IPS-15b (cell line): Measurements from ENCODE around the gene UCN3.
"Not testable (repeated sequence)": the region's sequence is repeated elsewhere in the genome, so short reads cannot be mapped to it uniquely, and the experiment has no call there.

Experiments used
- H3K27me3 ChIP-seq: one replicate; pipeline ENCODE4 v1.6.1; 2013; ENCODE audit warnings: low read length; ENCODE audit not compliant: control insufficient read depth, insufficient read depth
- H3K36me3 ChIP-seq: one replicate; pipeline ENCODE4 v1.6.1; 2013; ENCODE audit warnings: low read length; ENCODE audit not compliant: control insufficient read depth, insufficient read depth
- H3K4me1 ChIP-seq: one replicate; pipeline ENCODE4 v1.6.1; 2013; ENCODE audit warnings: mild to moderate bottlenecking, low read length; ENCODE audit not compliant: control insufficient read depth, insufficient read depth
- H3K4me3 ChIP-seq: one replicate; pipeline ENCODE4 v1.5.1; 2013; ENCODE audit warnings: low read depth, low read length
- H3K9ac ChIP-seq: one replicate; pipeline ENCODE4 v1.6.1; 2013; ENCODE audit warnings: low read depth, mild to moderate bottlenecking, low read length
- H3K9me3 ChIP-seq: one replicate; pipeline ENCODE4 v1.6.1; 2013; ENCODE audit warnings: mild to moderate bottlenecking, low read length; ENCODE audit not compliant: control insufficient read depth, insufficient read depth

The UCN3 gene

DNA sequence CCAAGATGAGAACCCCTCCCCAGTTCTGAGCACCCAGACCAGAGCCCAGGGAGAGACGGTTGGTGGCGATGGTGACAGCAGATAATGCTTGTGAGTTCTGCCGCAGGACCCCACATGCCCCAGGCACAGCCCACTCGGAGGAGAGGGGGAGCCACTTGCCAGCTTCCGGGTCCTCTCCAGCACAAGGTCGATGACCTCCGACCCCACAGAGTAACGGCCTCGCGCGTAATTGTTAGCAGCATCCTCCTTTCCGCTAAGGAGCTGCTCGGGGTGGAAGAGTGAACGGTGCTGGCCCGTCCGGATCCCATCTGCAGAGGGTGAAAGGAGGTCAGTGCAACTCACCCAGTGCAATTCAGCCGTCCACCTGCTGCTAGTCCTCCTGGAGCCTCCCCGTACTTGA is 30.4 kb downstream of the UCN3 start:
- Histone ChIP-seq H3K27me3 (no peaks in the 10 kb centered on the region), H3K36me3 (no peaks in the 10 kb centered on the region), H3K9me3 (peaks cover 7% of the 10 kb centered on the region), H3K9ac (no peak overlapping the region), H3K4me1 (no peaks in the 10 kb centered on the region), H3K4me3 (no peak overlapping the region)

DNA sequence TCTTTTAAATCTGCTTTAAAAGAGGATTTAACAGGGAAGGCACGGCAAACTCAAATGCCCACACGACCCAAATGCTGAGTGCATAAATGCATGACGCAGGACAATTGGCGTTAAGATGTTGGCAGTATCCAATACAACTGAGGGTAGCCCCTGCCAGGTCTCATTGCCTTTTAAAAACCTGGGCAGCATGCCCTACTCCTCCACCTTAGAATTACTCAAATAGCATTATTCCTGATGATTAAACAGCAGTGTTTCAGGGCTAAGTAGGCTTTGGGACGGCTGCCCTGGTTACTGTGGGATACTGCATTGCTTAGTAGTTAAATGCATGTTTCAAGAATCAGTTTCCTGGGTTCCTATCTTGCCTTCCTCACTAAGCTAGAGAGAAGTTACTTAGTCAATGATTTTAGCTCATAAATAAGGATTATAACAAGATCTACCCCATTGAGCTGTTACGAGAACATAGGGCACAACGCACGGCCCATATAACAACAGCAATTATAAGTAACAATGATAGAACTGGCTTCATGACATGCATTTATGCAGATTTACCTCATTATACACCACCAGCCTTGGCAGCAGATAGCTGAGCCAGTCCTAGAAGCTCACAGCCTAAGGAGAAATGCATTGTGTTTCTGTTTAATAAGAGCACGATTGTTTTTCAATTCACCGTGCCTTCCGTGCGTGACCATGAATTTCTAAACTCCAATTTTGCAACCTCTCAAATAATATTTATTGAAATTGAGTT is 32.0 kb downstream of the UCN3 start:
- H3K4me1 ChIP-seq: no peaks in the 10 kb centered on the region
- no peaks in the 10 kb centered on the region for H3K36me3 ChIP-seq
- no peaks in the 10 kb centered on the region for H3K27me3 ChIP-seq
- H3K9ac ChIP-seq: no peak overlapping the region
- no peak overlapping the region for H3K4me3 ChIP-seq
- peaks cover 3% of the 10 kb centered on the region for H3K9me3 ChIP-seq

DNA sequence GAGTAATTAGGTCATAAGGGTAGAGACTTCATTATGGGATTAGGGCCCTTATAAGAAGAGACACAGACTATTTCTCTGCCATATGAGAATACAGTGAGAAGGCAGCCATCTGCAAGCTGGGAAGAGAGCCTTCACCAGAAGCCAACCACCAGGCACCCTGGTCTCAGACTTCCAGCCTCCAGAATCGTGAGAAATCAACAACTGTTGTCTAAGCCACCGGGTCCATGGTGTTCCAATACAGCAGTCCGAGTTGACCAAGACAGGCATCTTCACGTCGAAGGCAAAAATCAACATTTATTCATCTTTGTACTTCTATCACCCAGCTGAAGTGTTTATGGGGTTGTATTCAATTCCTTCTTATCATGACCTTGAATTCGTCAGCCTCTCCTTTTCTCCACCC is 34.6 kb downstream of the UCN3 start:
- H3K4me1 ChIP-seq: no peaks in the 10 kb centered on the region
- no peaks in the 10 kb centered on the region for H3K9me3 ChIP-seq
- H3K36me3 ChIP-seq: no peaks in the 10 kb centered on the region
- no peak overlapping the region for H3K4me3 ChIP-seq
- no peaks in the 10 kb centered on the region for H3K27me3 ChIP-seq
- no peak overlapping the region for H3K9ac ChIP-seq

DNA sequence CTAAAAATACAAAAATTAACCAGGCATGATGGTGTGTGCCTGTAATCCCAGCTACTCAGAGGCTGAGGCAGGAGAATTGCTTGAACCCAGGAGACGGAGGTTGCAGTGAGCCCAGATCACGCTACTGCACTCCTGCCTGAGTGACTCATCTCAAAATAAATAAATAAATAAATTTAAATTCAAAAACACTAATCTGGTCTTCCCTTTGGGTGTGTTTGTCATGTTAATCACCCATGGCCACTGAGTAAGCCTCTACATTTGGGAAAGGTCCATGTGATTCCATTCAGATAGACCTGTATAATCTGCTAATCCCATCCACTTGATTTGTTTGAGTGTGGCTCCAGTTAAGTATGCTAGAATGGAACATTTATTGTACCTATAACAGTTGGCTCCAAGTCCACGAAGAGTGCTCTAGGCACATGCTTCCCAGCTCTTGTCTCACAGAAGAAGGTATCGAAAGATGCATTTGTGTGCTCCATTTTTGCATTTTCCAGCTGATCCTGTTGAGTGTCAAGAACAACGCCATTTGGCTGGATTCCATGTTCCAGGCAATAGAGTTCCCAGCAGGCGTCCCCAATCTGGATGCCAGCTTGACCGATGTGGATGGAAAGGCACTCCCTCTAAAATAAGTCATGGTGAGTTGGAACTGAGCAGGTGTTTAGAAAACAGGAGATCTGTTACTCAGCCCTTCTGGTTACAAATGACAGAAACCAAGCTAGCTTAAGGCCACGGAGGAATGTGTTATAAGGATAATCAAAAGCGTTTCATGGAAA is 35.9 kb downstream of the UCN3 start:
- no peaks in the 10 kb centered on the region for H3K27me3 ChIP-seq
- no peaks in the 10 kb centered on the region for H3K4me1 ChIP-seq
- H3K9ac ChIP-seq: no peak overlapping the region
- no peak overlapping the region for H3K4me3 ChIP-seq
- no peaks in the 10 kb centered on the region for H3K36me3 ChIP-seq
- no peaks in the 10 kb centered on the region for H3K9me3 ChIP-seq

DNA sequence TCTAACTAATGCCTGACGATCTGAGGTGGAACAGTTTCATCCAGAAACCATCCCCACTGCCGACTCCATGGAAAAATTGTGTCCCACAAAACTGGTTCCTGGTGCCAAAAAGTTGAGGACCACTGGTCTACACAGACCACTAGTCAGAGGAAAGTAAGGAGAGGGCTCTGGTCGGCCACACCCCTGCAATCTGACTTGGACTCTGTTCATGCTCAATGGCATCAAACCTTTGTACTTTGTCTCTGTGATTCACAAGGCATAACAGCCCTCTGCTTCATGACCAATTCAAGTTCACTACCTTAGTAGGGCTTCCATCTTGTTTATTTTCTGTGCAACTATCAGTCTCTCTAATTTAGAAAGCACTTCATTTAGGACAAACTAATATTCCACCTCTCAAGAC is 38.0 kb downstream of the UCN3 start:
- H3K4me3 ChIP-seq: no peak overlapping the region
- H3K36me3 ChIP-seq: no peaks in the 10 kb centered on the region
- H3K27me3 ChIP-seq: no peaks in the 10 kb centered on the region
- H3K9me3 ChIP-seq: no peaks in the 10 kb centered on the region
- H3K4me1 ChIP-seq: no peaks in the 10 kb centered on the region
- no peak overlapping the region for H3K9ac ChIP-seq

DNA sequence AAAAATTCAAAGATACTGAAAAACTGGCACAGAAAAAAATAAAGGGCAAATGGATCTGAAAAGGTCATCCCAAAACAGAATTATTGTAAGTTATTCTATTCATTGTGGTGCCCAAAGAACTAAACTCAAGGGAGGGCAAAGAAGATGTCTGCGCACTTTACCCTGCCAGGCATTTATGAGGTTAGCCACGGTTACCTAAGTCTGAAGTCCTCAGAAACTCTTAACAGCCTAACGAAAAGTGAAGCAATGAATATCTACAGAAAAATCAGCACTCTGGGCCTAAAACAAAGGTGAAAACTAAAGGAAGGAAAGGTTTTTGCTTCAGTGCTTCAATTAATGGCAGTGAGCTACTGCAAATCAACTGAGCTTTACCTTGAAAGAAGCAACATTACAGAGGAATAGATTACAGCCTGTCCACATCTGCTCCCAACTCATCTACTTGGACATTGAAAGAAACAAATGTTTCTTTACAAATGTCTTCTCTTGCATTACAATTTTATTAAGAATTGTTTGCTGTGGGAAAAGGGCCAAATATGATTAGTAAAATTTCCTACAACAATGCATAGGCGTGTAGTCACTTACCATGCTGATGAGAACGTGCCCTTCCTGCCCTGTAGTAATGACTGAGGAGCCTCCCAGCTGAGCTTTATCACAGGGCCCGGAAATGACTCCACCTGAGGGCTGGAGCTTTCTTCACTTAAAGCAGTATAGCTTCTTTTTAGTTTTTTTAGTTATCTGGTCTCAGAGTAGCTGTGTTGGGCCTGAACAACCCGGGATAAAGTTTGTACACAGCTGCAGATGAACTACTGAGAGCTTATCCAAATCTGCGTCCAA is 39.7 kb downstream of the UCN3 start, which contains the start of gene TUBAL3:
TSS of gene TUBAL3 (minus strand) at position 621 of the 834 bp plus-strand sequence. CDS start at position 585, 36 bp downstream.
- H3K4me3 ChIP-seq: no peak within 1 kb of the TSS
- H3K9me3 ChIP-seq: no peaks in the 10 kb centered on the region
- no peaks in the 10 kb centered on the region for H3K27me3 ChIP-seq
- no peaks in the 10 kb centered on the region for H3K36me3 ChIP-seq
- no peaks in the 10 kb centered on the region for H3K4me1 ChIP-seq
- H3K9ac ChIP-seq: no peak within 1 kb of the TSS

DNA sequence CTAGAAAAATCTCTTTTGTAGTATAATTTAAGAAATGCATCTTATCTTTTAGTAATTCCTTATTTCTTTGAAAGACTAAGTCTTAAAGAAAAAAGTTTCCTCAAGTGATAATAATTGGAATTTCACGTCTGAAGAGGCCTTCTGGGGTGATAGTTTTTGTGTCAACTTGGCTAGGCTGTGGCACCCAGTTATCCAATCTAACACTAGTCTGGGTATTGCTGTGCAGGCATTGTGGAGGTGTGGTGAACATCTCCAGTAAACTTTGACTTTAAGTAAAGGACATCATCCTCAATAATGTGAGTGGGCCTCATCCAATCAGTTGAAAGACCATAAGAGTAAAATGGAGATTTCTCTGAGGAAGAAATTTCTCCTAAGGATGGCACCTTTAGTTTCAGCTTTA is 42.2 kb downstream of the UCN3 start:
- Histone ChIP-seq H3K9ac (no peak overlapping the region), H3K4me1 (peaks cover under 1% of the 10 kb centered on the region), H3K4me3 (no peak overlapping the region), H3K9me3 (no peaks in the 10 kb centered on the region), H3K27me3 (no peaks in the 10 kb centered on the region), H3K36me3 (no peaks in the 10 kb centered on the region)

DNA sequence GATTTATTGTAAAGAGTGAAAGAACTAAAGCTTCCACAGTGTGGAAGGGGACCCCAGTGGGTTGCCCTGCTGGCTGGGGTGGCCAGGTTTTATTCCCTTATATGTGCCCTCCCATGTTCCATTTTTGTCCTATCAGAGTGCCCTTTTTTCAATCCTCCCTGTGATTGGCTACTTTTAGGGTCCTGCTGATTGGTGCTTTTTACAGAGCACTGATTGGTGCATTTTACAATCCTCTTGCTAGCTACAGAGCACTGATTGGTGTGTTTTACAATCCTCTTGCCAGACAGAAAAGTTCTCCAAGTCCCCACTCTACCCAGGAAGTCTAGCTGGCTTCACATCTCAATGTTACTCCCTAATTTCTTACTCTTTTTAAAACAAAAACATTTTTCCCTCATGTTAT is 46.0 kb downstream of the UCN3 start:
- not testable (repeated sequence) for H3K4me3 ChIP-seq, H3K27me3 ChIP-seq, H3K36me3 ChIP-seq, H3K9ac ChIP-seq, H3K4me1 ChIP-seq, H3K9me3 ChIP-seq

DNA sequence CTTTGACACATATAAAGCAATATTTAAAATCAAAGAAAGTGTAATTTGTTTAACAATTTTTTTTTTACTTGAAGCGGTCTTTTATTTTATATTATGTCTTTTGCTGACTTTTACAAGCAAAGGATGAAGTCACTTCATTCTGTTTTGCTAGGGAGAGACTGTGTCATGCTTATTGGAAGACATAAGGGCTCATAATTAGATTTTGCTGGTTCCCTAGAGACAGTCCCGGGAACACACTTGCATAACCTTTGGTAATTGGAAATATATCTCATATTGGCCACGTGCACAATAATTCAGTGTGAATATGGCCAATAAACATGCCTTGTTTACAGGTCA is 47.1 kb downstream of the UCN3 start:
- H3K9me3 ChIP-seq: no peaks in the 10 kb centered on the region
- no peaks in the 10 kb centered on the region for H3K36me3 ChIP-seq
- H3K9ac ChIP-seq: no peak overlapping the region
- peak overlapping the region; percentile 45 for H3K4me3 ChIP-seq
- H3K4me1 ChIP-seq: peaks cover 19% of the 10 kb centered on the region
- no peaks in the 10 kb centered on the region for H3K27me3 ChIP-seq

DNA sequence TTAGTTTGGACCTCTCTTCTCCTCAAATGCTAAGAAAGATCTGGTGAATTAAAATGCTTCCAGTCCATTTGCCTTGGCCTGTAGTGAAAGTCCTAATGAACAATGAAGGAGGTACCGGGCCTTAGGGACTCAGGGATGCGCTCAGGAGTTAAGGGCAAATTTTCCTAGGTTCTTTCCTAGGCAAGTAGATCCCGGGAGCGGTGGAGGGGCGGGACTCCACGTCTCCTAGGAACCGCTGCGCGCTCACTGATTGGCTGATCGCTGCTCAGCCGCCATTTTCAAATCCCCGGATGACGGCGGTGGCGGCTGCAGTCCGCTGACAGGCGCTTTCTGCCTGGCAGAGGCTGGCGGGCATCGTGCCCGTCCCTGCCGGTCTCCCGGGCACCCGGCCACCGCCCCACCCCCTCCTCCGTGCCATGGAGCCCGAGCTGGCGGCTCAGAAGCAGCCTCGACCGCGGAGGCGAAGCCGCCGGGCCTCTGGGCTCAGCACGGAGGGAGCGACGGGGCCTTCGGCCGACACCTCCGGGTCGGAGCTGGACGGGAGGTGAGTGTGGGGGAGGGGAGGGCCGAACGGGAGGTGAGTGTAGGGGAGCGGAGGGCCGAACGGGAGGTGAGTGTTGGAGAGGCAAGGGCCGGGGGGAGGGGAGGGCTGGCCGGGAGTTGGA is 47.6 kb downstream of the UCN3 start, which contains the start of gene NET1:
TSS of gene NET1 (plus strand) at position 281 of the 665 bp plus-strand sequence. CDS start at position 417, 136 bp downstream.
- H3K27me3 ChIP-seq: no peaks in the 10 kb centered on the region
- peak within 1 kb of the TSS; percentile 51 for H3K9ac ChIP-seq
- H3K36me3 ChIP-seq: no peaks in the 10 kb centered on the region
- peak within 1 kb of the TSS; percentile 87 for H3K4me3 ChIP-seq
- peaks cover 19% of the 10 kb centered on the region for H3K4me1 ChIP-seq
- no peaks in the 10 kb centered on the region for H3K9me3 ChIP-seq
